HepG2 (cell line): ENCODE results near the gene RNASE7. TPM values are rescaled to one million over a fixed set of nuclear protein-coding genes. Genes with fewer than 3 reads are reported as not detected.

Experiments used
- ETV5 ChIP-seq: IDR thresholded peaks from 2 replicates; pipeline ENCODE4 v1.6.1; 2018; ENCODE audit warnings: missing biosample characterization, missing genetic modification reagents, inconsistent platforms, borderline replicate concordance
- GATAD2A ChIP-seq: IDR thresholded peaks from 2 replicates; pipeline ENCODE4 v1.6.1; 2016
- HDAC2 ChIP-seq: sonication (generic); formaldehyde crosslinking; IDR thresholded peaks from 2 replicates; pipeline ENCODE4 v1.4.0; 2020; ENCODE audit warnings: missing genetic modification reagents
- HIC2 ChIP-seq: sonication (generic); formaldehyde crosslinking; IDR thresholded peaks from 2 replicates; pipeline ENCODE4 v1.9.0; 2022; ENCODE audit warnings: low read depth, missing genetic modification reagents
- PRDM10 ChIP-seq: sonication (generic); formaldehyde crosslinking; IDR thresholded peaks from 2 replicates; pipeline ENCODE4 v1.4.0; 2020; ENCODE audit warnings: low read depth, missing genetic modification reagents
- PRDM4 ChIP-seq: sonication (generic); formaldehyde crosslinking; IDR thresholded peaks from 2 replicates; pipeline ENCODE4 v1.9.0; 2021; ENCODE audit warnings: missing genetic modification reagents, borderline replicate concordance
- RAD21 ChIP-seq: fragments of 450-650 bp; formaldehyde crosslinking; IDR thresholded peaks from 2 replicates; pipeline ENCODE4 v1.5.0; 2020; ENCODE audit warnings: mild to moderate bottlenecking
- TCF7 ChIP-seq: sonication (generic); IDR thresholded peaks from 2 replicates; pipeline ENCODE4 v1.6.1; 2016; ENCODE audit warnings: antibody characterized with exemption, low read depth
- ZNF652 ChIP-seq: IDR thresholded peaks from 2 replicates; pipeline ENCODE4 v1.6.1; 2016; ENCODE audit warnings: low read depth, borderline replicate concordance
- polyA plus RNA-seq, 8 experiments: library from polyadenylated mRNA; depleted of rRNA in 3 of 8; stranded (reverse) in 7 of 8; unstranded in 1 of 8; fragments of >200 nt; fragmentation: Illumina TruSeq in 4 of 8; extraction: Trizol in 4 of 8; gene quantifications; 2 replicates each; pipeline versions ENCODE4 v1.2.1 to v1.2.3, GENCODE V29; 2011 to 2016; ENCODE audit warnings: low read depth in 4 of 8, missing spikeins in 1 of 8, mixed read lengths in 1 of 8; ENCODE audit not compliant: insufficient read depth in 1 of 8
- total RNA-seq, 5 experiments: library from RNA; depleted of rRNA; stranded (reverse); fragments of >200 nt; fragmentation: Illumina TruSeq; extraction: Trizol; gene quantifications; 2 replicates each; pipeline ENCODE4 v1.2.3, GENCODE V29; 2016; ENCODE audit warnings: low read depth in 1 of 5
- TF ChIP-seq, protein P1 (sequence below): sonication (generic); formaldehyde crosslinking; IDR thresholded peaks from 2 replicates; pipeline ENCODE4 v1.5.1; 2020; ENCODE audit warnings: mild to moderate bottlenecking, moderate library complexity, missing genetic modification reagents
- TF ChIP-seq, protein P2 (sequence below): IDR thresholded peaks from 2 replicates; pipeline ENCODE4 v1.6.1; 2016; ENCODE audit warnings: missing genetic modification reagents, missing compliant biosample characterization
- TF ChIP-seq, protein P3 (sequence below): sonication (generic); formaldehyde crosslinking; IDR thresholded peaks from 2 replicates; pipeline ENCODE4 v1.4.0; 2020; ENCODE audit warnings: low read depth, mild to moderate bottlenecking, missing genetic modification reagents
- TF ChIP-seq, protein P4 (sequence below): sonication (generic); formaldehyde crosslinking; IDR thresholded peaks from 2 replicates; pipeline ENCODE4 v1.9.0; 2022; ENCODE audit warnings: missing genetic modification reagents, mild to moderate bottlenecking, borderline replicate concordance

RNASE7 gene
- total and polyA plus RNA-seq, 2 of the 13 experiments (the other 11 are each of a cell fraction or from before 2014, with no cell fraction given), result 0.04 TPM; not detected in 1

DNA sequence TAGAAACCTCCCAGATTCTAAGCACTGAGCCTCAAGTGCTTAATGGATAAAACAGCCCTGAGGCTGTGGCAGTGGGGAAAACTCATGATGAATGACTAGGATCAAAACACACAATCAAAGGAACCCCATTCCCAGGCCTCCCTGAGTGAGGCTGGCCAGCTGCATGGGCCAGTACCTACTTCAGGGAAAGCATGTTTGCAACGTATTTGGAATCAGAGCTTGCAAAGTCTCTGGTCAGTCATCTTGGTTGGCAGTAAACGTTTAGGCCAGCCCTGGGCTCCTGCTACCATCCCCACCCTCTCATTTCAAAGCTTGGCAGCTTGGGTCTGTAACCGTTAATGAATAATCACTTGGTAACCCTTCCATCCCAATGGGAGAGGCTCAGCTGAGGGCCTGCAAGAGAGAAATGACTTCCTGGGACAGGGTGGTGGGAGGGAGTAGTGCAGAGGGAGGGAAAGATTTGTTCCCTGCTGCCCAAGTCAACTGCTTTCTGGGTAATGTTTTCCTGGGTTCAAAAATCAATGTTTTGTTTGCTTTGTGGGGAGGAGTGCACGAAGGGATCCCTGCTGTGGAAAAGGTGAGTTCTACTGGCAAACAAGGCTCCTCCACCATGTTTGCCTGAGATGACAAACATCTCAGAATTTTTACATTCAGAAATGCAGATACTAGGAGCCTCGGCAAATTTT is 13.4 kb downstream of the RNASE7 start (continued):
- TF ChIP-seq, protein P1, sequence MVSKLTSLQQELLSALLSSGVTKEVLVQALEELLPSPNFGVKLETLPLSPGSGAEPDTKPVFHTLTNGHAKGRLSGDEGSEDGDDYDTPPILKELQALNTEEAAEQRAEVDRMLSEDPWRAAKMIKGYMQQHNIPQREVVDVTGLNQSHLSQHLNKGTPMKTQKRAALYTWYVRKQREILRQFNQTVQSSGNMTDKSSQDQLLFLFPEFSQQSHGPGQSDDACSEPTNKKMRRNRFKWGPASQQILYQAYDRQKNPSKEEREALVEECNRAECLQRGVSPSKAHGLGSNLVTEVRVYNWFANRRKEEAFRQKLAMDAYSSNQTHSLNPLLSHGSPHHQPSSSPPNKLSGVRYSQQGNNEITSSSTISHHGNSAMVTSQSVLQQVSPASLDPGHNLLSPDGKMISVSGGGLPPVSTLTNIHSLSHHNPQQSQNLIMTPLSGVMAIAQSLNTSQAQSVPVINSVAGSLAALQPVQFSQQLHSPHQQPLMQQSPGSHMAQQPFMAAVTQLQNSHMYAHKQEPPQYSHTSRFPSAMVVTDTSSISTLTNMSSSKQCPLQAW (CRISPR knock-in tag), result peak; percentile 97
- TF ChIP-seq PRDM10 (CRISPR knock-in tag) (peak; percentile 82), GATAD2A (CRISPR knock-in tag) (peak; percentile 95), HIC2 (CRISPR knock-in tag) (peak; percentile 87), PRDM4 (no peak), ZNF652 (CRISPR knock-in tag) (peak; percentile 88), ETV5 (CRISPR knock-in tag) (peak; percentile 92), RAD21 (CRISPR knock-in tag) (peak; percentile 42), TCF7 (peak; percentile 68), HDAC2 (peak; percentile 95)
- TF ChIP-seq, protein P2, sequence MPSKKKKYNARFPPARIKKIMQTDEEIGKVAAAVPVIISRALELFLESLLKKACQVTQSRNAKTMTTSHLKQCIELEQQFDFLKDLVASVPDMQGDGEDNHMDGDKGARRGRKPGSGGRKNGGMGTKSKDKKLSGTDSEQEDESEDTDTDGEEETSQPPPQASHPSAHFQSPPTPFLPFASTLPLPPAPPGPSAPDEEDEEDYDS (CRISPR knock-in tag), result peak; percentile 86
- TF ChIP-seq, protein P3, sequence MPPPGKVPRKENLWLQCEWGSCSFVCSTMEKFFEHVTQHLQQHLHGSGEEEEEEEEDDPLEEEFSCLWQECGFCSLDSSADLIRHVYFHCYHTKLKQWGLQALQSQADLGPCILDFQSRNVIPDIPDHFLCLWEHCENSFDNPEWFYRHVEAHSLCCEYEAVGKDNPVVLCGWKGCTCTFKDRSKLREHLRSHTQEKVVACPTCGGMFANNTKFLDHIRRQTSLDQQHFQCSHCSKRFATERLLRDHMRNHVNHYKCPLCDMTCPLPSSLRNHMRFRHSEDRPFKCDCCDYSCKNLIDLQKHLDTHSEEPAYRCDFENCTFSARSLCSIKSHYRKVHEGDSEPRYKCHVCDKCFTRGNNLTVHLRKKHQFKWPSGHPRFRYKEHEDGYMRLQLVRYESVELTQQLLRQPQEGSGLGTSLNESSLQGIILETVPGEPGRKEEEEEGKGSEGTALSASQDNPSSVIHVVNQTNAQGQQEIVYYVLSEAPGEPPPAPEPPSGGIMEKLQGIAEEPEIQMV (CRISPR knock-in tag), result 0 out of 2 replicates have a peak, but pooled peaks have one; percentile 60
- TF ChIP-seq, protein P4, sequence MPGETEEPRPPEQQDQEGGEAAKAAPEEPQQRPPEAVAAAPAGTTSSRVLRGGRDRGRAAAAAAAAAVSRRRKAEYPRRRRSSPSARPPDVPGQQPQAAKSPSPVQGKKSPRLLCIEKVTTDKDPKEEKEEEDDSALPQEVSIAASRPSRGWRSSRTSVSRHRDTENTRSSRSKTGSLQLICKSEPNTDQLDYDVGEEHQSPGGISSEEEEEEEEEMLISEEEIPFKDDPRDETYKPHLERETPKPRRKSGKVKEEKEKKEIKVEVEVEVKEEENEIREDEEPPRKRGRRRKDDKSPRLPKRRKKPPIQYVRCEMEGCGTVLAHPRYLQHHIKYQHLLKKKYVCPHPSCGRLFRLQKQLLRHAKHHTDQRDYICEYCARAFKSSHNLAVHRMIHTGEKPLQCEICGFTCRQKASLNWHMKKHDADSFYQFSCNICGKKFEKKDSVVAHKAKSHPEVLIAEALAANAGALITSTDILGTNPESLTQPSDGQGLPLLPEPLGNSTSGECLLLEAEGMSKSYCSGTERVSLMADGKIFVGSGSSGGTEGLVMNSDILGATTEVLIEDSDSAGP (CRISPR knock-in tag), result peak; percentile 48; the same call in 1 of the 2 replicates
